ENCODE results near the gene CDH4.

DNA sequence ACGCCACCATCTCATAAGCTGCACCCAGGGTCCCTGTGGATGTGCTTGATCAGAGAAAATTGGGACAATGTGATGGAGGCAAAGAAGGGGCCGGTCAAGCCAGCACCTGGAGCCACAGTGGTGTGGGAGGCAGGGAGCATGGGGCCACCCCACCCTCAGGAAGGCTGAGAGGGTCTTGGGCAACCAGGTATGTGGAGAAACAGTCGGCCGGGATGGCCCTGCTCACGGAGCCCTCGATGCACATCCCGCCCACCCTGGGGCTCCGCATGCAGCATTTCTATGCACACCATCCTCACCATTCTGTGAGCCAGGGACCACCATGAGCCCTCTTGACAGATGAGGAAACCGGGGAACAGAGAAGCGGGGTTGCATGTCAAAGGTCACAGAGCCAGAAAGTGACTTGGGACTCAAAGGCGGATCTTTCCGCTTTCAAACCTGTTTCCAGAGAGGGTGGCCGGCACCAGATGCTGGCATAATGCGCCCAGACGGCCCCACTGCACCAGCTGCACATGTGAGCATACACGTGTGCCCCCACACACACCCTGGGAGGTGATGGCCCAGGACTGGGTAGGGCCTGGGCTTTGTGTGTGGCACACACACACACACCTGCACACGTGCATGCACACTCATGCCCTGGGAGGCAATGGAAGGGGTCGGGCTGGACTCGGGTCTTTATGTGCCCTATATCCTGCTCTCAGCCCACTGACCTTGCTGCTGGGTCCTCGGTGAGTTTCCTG, 415.2 kb downstream of the CDH4 start:
- no peak for TF ChIP-seq CTCF (IDR thresholded peaks at IDR 0.05)
- no peak for TF ChIP-seq EZH2 (IDR thresholded peaks at IDR 0.05; ENCODE audit: borderline replicate concordance, insufficient read depth, low read depth, low read length, poor library complexity, severe bottlenecking)

Measured in B cell (primary cell).